GM18507 (cell line): ENCODE data around the gene ST3GAL4.

Source experiments
- DNase-seq: peaks from one replicate; pipeline ENCODE4 v3.0.0; 2011; ENCODE audit warnings: low read depth; ENCODE audit not compliant: insufficient read length; ENCODE audit errors: extremely low spot score
- FAIRE-seq: peaks from 2 replicates; lab custom pipeline; 2011; peaks lifted over from hg19 to GRCh38; lab: Jason Lieb, UNC

The ST3GAL4 gene

DNA sequence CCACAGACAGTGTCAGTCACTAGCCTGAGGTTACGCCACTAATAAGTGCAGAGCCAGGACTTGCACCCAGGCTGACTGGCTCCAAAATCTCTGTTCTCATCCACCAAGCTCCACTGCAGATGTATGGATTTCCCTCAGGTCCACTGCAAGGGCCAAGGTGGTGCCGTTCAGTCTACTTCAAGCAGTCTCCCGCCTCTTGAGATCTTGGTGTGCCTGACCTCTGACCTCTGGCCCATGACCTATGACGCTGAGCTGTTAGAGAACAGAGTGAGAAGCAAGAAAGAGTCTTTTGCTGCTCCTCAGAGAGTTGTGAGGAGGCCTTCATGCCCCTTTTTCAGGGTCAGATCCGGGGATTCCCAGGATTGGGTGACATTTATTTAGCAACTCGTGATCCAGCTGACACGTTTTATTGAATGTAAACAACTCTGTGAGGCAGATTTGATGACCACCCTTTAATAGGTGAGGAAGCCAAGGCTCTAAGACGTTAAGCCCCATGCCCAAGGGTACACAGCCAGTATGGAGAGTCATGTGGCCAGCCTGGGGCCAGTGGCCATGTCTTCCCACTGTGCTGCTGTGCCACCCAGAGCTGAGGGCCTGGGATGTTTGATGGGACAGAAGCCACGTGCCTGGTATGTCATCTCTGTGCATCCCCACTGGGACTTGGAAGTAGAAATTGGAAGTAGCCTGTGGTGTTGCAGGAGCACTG, 26.4 kb upstream of the ST3GAL4 start:
- FAIRE-seq (no peak), DNase-seq (no peak)

DNA sequence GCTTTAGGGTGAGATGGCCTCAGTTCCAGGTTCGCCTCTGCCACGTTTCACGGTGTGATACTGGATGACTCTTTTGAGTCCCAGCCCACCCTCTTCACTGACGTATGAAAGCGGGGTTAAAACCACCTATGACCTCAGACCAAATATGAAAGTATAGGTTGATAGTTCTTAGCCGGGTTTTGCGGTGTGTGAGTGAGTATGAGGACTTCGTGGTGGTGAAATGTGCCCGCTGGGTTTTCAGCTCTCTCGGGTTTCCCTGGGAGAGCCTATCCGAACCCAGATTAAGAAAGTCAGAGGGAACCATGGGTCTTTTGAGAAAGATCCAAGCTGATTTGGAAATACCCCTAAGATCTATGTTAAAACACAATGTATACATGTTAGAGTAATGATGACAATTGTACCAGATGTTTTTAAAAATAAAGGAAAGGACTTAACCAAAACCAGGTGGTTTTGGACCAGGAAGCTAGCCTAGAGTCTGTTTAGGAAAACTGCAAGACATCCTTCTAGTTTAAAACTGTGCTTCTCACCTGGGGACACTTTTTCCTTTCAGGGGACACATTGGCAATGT, 25.8 kb upstream of the ST3GAL4 start:
- DNase-seq (no peak), FAIRE-seq (no peak)

DNA sequence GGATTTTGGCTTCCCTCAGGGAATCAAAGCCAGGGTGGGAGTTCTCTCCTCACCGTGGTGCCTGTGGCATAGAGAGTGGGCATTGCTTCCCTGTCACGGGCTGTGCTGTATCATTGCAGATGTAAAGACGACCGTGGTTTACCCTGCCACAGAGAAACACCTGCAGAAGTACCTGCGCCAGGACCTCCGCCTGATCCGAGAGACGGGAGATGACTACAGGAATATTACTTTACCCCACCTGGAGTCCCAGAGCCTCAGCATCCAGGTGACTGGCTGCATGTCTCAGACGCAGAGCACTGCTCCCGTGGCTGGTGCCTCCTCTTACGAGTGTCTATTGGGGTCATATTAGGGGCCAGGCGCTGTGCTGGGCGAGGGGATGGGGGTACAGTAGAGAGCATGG, 24.2 kb upstream of the ST3GAL4 start:
- DNase-seq (no peak), FAIRE-seq (no peak)

DNA sequence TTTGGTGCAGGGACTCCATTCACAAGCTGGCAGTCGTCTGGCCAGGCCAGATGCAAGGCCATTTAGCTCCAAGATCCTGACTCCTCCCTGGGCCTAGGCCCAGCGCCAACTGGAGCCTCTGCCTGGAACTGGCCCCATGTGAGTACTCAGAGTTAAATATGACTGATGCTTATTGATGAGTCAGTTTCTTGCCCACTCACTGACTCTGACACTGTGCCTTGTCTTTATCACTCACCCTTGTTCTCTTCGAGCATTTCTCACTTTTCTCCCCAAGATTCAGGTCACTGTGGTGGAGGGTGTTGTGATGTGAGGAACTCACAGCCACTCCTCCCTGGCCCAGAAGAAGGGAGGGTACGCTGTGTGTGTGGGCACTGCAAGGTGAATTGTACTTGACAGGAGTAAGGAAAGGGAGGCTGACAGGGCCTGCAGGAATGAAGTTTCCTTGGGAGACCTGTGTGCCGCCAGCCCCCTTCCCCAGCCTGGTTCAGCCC, 23.2 kb upstream of the ST3GAL4 start:
- no peak for DNase-seq
- FAIRE-seq = no peak

DNA sequence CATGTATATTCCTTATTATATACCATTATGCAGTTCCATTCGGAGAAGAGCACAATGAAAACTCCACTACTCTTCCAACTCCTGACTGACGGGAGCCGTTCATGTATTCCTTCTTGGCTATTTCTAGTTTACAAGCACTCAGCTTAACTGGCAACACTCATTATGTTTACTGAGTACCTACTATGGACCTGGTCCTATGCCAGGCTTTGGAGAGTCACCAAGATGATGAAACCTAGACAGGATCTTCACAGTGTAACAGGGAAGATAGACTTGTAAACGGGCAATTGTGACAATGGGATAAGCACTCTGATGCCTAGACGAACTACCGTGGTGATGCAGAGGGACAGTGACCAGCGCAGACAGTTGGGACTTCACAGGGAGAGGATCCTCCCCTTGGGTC, 22.3 kb upstream of the ST3GAL4 start:
- no peak for DNase-seq
- no peak for FAIRE-seq

DNA sequence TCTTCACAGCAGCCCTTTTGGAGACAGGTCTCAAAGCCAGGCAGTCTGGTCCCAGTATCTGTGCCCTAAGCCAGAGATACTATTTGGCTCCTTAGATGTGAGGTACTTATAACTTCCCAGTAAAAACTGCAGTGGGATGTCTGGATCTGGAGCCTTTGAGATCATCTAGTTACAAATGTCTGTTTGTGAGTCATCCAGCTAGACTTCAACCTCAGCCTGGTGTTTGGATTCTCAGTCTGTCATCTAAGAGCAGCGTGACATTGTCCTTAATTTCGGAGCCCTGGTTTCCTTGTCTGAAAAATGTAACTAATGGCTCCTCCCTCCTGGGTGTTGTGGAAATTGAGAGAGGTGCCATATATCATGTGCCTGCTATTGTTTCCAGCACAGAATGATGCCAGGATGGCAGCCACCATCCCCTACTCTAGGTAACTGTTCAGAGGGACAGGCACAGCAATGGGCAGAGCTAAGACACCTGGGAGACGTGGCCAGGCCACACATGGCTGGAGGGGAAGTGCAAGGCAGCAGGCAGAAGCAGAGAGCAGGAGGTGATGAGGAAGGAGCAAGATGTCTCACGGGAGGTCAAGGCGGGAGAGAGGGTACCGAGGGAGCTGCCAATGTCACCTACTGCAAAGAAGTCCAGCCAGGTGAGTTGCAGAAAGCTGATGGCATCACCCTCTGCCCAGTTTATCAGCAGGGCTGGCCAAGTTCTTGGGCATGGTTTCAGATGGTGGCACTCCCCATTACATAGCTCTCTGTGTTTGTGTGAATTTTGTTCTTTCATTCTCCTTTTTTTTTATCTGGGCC, 20.6 kb upstream of the ST3GAL4 start:
- FAIRE-seq (no peak), DNase-seq (no peak)

DNA sequence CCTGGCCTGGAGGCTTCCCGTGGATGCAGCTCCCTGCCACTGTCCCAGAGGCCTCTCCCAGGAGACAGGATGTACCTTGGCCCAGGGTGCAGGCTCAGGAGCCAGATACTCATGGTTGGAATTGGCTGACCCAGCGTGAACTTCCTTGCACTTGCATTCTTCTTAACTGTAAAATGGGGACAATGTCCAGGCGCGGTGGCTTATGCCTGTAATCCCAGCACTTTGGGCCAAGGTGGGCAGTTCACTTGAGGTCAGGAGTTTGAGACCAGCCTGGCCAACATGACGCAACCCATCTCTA, 20.1 kb upstream of the ST3GAL4 start:
- no peak for DNase-seq
- FAIRE-seq = no peak

DNA sequence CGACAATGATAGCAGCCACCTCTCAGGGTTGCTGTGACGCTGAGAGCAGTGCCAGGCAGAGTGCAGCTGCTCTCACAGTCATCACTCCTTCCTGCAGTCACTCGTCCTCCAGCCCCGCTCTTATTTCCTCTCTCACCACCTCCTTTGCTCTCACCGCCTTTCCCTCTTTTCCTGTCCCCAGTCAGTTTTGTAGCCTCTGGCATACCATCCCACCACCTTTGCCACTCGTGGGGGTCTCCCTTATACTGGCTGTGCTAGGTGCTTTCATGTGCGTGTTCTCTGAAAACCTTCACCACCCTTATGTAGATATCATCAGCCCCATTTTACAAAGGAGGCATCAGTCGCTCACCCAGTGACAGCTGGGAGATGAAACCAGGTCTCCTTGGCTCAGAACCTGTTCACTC, 19.3 kb upstream of the ST3GAL4 start:
- DNase-seq (no peak), FAIRE-seq (no peak)

DNA sequence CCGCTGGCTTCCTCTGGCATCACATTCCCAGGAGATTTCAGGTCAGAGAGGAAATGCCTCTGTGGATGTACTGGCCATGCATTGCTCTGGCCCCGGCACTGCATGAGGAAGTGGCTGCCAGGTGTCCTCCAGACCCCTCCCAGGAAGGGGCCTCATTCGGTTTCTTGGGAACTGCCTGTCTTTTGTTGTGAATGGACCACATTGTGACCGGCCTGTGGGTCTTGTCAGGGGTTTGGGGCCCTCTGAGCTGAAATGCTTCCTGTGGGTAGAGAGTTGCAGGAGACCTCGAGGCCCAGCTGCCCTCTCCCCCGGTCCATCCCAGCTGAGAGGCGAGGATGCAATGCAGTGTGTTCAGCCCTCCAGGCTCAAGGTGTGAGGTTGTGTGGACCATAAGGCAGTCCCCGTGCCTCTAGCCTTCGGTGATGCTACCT, 18.8 kb upstream of the ST3GAL4 start:
- FAIRE-seq = no peak
- no peak for DNase-seq

DNA sequence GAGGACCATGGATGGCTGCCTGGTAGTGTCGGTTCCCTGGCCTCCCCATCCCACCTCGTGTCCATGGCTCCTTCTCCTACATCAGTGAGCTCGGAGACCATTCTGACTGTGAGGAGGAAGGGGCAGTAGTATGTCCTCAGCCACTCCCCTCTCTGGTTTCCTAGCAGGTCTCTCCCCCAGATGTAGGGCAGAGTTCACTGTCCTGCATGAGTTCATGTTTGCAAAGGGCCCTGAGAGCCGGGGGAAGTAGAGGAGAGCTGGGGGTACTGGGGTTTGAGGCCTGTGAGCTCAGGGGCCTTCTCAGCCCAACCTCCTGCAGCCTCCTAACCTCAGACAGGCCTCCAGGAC, 18.4 kb upstream of the ST3GAL4 start:
- no peak for DNase-seq
- no peak for FAIRE-seq

DNA sequence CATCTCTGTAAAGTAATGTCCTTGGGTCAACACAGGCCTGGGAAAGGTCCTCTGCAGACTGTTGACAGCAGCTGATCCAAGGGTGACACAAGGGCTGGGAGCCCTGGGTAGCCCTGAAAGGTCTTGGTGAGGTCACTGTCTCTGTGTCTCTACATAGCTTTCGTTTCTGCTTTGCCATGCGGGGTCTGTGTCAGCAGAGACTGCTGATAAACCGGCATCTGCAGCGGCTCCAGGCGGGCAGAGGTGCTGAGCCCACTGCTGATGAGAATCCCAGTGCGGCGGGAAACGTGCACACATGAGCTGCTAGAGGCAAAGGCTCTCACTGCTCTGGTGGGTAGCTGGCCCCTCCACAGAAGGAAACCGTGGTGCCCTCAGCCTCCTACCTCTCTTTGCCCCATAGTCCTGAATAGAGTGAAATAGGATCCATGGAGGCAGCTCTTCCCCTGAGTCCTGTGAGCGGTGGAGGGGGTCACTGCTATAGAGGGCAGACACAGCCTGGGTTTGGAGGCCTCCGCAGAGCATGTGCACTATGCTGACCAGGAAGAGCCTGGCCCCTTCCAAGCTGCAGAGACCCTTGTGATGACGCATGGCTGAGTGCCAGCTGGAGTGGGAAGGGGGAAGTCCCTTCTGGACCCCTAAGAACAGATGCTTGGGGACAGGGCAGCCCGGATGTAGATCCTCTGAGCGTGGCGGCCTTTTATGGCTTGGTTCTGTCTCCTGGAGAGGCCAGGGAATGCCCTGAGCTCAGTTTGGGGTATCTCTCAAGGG, 17.8 kb upstream of the ST3GAL4 start:
- FAIRE-seq = no peak

DNA sequence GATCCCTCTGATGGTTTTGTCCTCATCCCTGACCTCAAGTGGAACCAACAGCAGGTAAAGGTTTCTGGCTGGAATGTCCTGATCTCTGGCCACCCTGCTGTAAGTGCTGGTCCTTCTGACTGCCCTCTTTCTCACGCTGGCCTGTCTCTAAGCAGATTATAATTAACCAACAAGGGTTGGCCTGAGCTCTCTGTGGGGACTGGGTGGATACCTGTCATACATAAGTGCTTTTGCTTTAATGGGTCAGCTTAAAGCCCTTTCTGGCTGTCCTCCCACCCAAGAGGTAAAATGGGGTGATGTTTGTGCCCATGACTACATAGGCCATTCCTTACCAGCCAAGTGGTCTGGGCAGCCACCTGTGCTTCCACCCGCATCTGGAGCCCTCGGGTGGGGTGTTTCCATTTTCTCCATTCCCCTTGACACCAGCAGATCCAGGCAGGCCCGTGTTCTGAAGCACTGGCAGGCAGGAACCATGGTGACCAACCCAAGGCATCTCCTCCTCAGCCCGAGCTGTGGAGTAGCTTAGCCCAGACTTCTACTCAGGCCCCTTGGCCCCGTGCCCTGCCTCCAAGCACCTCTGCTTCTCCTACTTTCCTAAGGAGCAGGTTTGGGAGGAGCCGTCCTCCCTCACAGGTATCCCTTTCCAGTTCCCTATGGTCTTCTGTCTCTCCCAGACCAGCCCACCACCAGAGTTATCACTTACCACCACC, 17.0 kb upstream of the ST3GAL4 start:
- DNase-seq (no peak), FAIRE-seq (no peak)

More for the DNA sequence above, 17.8 kb upstream of the ST3GAL4 start:
- no peak for DNase-seq

DNA sequence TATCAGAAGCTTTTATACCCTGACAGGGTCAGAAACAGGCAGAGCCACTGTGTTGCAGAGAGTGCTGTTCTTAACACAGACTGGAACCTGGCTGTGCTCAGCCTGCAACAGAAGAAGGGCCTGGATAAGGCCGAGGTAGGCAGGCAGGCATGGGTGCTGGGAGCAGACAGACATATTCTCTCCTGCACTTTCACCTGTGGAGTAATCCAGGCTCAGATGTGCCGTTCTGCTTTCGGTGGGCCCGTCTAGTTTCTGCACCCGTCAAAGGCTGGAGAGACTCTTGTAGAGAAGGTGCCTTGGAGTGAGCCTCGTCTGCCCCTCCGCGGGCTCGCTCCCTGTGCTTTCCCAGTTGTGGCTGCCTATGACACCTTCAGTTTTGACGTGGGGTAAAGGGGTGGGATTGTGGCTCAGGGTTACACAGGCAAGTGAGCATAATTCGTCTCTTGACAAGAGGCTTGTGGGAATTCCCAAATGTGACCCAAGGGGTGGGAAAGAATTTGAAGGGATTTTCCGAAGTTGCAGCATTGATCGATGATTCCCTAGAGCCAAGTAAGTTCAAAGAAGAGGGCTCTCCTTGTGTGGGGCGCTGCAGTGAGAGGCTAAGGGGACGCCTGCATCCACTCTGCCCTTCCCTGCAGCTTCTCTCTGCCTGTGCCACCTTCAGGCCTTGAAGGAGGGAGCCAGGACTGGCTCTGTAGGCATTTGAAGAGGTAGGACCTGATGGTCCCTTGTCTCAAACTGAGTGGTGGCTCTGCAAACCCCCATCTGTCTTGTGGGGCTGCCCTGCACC, 16.2 kb upstream of the ST3GAL4 start:
- DNase-seq (no peak), FAIRE-seq (no peak)

DNA sequence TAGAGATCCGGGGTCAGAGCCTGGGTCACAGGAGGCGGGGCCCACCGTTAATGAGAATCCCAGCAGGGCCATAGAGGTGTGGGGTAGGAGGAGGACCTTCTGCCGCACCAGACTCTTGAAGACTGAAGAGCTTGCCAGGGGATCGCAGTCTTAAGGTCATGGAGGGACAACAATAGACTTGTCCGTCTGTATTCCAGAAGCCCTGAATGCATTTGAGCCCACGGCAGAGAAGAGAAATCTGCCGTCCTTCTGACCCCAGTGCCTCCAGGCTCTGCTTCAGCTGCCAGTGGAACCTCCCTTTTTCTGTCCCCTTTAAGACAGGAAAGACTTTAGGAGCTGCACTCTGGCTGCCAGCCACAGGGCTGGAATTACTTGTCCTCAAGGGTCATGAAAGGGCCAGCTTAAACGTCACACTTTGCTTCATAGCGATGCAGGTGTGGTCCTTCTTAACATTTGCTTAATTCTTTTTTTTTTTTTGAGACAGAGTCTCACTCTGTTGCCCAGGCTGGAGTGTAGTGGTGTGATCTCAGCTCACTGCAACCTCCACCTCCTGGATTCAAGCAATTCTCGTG, 15.5 kb upstream of the ST3GAL4 start:
- DNase-seq (no peak), FAIRE-seq (no peak)

DNA sequence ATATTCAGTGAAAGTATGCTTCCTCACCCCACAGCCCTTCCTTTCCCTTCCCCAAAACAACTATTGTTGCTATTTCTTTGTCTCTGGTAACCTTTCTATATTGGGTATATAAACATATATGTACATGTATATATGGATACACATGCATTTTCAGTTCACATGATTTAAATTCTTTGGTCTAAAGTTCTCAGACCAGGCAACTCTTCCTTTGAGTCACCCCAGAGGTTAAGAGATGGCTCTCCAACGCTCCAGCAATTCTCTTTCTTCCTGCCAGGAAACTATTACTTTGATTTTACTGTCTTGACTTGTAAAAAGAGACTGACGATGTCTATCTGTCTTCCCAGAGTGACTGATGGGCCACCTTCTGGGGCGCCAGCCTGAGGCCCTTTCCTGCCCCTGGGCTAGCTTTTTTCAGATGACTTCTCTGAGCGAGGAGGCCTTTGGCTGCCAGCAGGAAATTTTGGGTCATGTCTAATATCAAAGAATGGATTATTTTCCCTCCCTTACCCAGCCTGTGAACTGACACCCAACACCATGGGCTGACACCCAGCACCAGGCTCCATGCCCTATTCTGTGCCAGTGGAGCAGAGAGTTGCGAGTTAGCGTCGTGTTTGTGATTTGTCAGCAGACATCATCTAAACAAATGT, 14.4 kb upstream of the ST3GAL4 start:
- FAIRE-seq (no peak), DNase-seq (no peak)

DNA sequence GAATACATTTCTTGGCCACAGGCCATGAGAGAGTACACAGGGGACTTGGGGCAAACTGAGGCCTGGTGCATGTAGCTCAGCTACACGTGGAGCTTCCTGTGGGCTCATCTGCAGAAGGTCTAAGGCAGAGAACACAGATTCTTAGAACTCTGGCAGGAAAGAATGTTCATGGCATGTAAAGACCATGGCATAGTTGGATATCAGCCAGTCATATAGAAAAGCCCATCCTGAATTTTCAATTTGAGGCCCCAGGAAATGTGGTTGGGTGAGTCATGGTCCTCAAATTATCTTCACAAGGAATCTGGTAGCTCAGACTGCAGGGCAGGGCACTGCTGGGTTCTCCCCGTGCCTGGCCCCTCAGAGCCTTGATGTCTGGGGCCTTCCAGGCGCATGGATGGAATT, 13.7 kb upstream of the ST3GAL4 start:
- FAIRE-seq = no peak

DNA sequence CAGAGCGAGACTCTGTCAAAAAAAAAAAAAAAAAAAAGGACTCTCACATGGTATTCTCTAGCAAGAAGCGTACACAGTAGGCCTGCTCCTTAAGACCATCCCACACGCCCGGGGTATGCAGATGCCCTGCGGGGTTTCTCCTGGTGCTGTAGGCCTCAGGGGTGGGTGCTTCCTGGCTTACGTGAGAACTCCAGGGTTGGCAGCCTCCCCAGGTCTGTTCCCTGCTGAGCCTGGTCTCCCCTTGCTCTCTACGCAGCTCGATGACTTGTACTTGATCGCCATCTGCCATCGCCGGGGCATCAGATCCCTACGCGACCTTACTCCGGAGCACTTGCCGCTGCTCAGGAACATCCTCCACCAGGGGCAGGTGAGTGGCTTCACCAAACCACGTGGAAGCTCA, 12.4 kb upstream of the ST3GAL4 start:
- DNase-seq (no peak), FAIRE-seq (no peak)

More for the DNA sequence above, 13.7 kb upstream of the ST3GAL4 start:
- no peak for DNase-seq
